ENCODE measurements around the gene FITM1.

DNA sequence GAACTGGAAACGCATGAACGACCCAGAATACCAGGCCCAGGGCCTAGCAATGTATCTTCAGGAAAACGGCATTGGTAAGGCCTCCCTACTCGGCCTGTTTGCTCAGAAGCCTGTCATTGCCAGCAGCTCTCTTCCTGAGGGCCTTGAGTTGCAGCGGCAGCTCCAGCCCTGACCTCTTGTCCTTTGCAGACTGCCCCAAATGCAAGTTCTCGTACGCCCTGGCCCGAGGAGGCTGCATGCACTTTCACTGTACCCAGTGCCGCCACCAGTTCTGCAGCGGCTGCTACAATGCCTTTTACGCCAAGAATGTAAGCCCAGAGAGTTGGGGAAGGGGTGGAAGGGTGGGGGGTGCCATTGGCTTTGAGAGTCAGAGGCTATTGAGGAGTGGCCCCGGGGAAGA, 26.9 kb downstream of the FITM1 start:
- TF ChIP-seq CTCF (IDR thresholded peaks at IDR 0.05) (no peak), ZFX (IDR thresholded peaks at IDR 0.05; ENCODE audit: borderline replicate concordance) (no peak)

All from 22Rv1 (cell line).